ENCODE measurements around the gene PTPRT. TPM values are rescaled to one million over a fixed set of nuclear protein-coding genes. Genes with fewer than 3 reads are reported as not detected.

PTPRT gene
- polyA plus RNA-seq, 3 donors: not detected

DNA sequence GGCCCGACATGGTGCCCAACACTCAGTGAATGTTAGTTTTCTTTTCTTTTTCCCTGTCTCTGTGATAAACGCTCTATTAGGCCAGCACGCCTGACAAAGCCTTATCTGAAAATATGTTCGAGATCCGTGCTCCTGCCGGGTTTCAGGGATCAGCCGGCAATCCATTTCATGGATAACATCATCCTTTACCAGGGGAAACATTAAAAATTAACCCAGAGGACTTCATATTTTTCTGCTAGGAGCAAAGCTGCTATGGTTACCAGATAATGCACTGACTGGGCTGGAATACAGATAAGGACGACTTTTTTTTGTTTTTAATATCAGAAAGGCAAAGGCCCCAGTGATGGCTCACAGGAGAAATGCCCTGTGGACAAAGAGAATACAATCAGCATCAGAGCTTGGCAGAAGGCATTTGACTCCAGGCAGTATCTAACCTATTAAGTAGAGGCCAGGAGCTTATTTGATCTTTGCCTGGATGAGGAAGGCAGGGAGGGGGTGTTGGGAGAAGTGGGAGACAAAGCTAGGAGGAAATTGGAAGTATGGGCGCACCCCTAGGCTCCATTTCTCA is 1089.5 kb downstream of the PTPRT start:
- Mint-ChIP-seq H3K27ac (no peak overlapping the region), H3K9me3 (peaks cover 0 to 20% (median 1%) of the 10 kb centered on the region in 7 donors), H3K36me3 (no peaks in the 10 kb centered on the region), H3K4me1 (no peaks in the 10 kb centered on the region), H3K4me3 (no peak overlapping the region), H3K27me3 (ENCODE audit: low read depth in 3 of 3) (peaks cover 0 to 2% (median 1%) of the 10 kb centered on the region in 3 donors)
- Histone ChIP-seq H3K79me2 (ENCODE audit: insufficient read depth, low read length) (no peaks in the 10 kb centered on the region), H3K4me1 (ENCODE audit: control insufficient read depth in 1 of 2, insufficient read depth in 2 of 2, low read length in 2 of 2) (no peaks in the 10 kb centered on the region), H3K9ac (ENCODE audit: insufficient read depth, low read length, poor library complexity, severe bottlenecking) (no peak overlapping the region), H3K36me3 (replicated peaks in 1 of 2; ENCODE audit: control insufficient read depth in 1 of 2, insufficient read depth in 2 of 2, low read length in 2 of 2) (no peaks in the 10 kb centered on the region), H3K4me2 (replicated peaks; ENCODE audit: extremely low read depth, low read length, poor library complexity, severe bottlenecking) (no peak overlapping the region), H3K27me3 (ENCODE audit: control insufficient read depth in 2 of 2, insufficient read depth in 2 of 2, low read length in 2 of 2) (no peaks in the 10 kb centered on the region), H3K9me3 (replicated peaks in 1 of 2; ENCODE audit: control insufficient read depth in 1 of 2, insufficient read depth in 1 of 2, low read length in 2 of 2) (peaks cover 0 to 2% of the 10 kb centered on the region in 2 donors), H4K20me1 (ENCODE audit: insufficient read depth, low read length) (no peaks in the 10 kb centered on the region), H2AFZ (ENCODE audit: insufficient read depth, low read depth, low read length, poor library complexity, severe bottlenecking) (no peak overlapping the region), H3K4me3 (replicated peaks in 1 of 3; ENCODE audit: low read depth in 2 of 3, low read length in 3 of 3) (no peak overlapping the region), H3K27ac (ENCODE audit: low read depth in 1 of 2, low read length in 2 of 2) (no peak overlapping the region)
- WGBS (ENCODE audit: insufficient coverage): 95% methylated on average over 7 of the region's 9 CpGs
- DNase-seq: no peak
- TF ChIP-seq, protein P1, sequence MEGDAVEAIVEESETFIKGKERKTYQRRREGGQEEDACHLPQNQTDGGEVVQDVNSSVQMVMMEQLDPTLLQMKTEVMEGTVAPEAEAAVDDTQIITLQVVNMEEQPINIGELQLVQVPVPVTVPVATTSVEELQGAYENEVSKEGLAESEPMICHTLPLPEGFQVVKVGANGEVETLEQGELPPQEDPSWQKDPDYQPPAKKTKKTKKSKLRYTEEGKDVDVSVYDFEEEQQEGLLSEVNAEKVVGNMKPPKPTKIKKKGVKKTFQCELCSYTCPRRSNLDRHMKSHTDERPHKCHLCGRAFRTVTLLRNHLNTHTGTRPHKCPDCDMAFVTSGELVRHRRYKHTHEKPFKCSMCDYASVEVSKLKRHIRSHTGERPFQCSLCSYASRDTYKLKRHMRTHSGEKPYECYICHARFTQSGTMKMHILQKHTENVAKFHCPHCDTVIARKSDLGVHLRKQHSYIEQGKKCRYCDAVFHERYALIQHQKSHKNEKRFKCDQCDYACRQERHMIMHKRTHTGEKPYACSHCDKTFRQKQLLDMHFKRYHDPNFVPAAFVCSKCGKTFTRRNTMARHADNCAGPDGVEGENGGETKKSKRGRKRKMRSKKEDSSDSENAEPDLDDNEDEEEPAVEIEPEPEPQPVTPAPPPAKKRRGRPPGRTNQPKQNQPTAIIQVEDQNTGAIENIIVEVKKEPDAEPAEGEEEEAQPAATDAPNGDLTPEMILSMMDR (IDR thresholded peaks at IDR 0.05): no peak
- intact Hi-C loops (cut with micrococcal nuclease): no loop called here

DNA sequence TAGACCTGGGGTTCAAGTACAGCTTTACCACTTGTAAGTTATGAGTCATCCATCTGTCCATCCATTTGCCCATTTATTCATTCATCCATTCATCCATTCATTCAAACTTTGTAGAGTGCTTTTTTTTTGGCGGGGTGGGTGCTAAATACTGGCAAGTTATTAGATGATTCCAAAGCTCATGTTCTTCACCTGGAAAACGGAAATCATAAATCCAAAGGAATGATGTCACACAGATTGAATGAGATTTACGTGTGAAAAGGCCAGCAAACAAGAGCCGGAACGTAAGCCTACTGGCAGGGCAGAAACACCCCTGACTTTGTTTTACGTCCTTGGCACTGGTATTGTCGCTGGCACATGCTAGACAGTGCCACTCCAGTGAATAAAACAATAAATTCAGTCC is 1090.6 kb downstream of the PTPRT start:
- H3K27me3 ChIP-seq (ENCODE audit: control insufficient read depth in 2 of 2, insufficient read depth in 2 of 2, low read length in 2 of 2): no peaks in the 10 kb centered on the region
- peaks cover 0 to 2% (median 2%) of the 10 kb centered on the region in 3 donors for H3K27me3 Mint-ChIP-seq (ENCODE audit: low read depth in 3 of 3)
- no peaks in the 10 kb centered on the region for H4K20me1 ChIP-seq (ENCODE audit: insufficient read depth, low read length)
- H3K36me3 ChIP-seq (replicated peaks in 1 of 2; ENCODE audit: control insufficient read depth in 1 of 2, insufficient read depth in 2 of 2, low read length in 2 of 2): no peaks in the 10 kb centered on the region
- no peak overlapping the region for H3K4me3 Mint-ChIP-seq
- H3K9me3 ChIP-seq (replicated peaks in 1 of 2; ENCODE audit: control insufficient read depth in 1 of 2, insufficient read depth in 1 of 2, low read length in 2 of 2): peaks cover 0 to 2% of the 10 kb centered on the region in 2 donors
- TF ChIP-seq, protein P1 (IDR thresholded peaks at IDR 0.05): no peak
- intact Hi-C loops (cut with micrococcal nuclease): no loop called here
- no peaks in the 10 kb centered on the region for H3K36me3 Mint-ChIP-seq
- H3K27ac Mint-ChIP-seq: no peak overlapping the region
- no peaks in the 10 kb centered on the region for H3K79me2 ChIP-seq (ENCODE audit: insufficient read depth, low read length)
- no peak overlapping the region for H3K4me2 ChIP-seq (replicated peaks; ENCODE audit: extremely low read depth, low read length, poor library complexity, severe bottlenecking)
- H3K9me3 Mint-ChIP-seq: peaks cover 0 to 20% (median 1%) of the 10 kb centered on the region in 7 donors
- no peak overlapping the region for H3K9ac ChIP-seq (ENCODE audit: insufficient read depth, low read length, poor library complexity, severe bottlenecking)
- no peaks in the 10 kb centered on the region for H3K4me1 Mint-ChIP-seq
- H3K27ac ChIP-seq (ENCODE audit: low read depth in 1 of 2, low read length in 2 of 2): no peak overlapping the region
- H2AFZ ChIP-seq (ENCODE audit: insufficient read depth, low read depth, low read length, poor library complexity, severe bottlenecking): no peak overlapping the region
- DNase-seq: no peak
- H3K4me1 ChIP-seq (ENCODE audit: control insufficient read depth in 1 of 2, insufficient read depth in 2 of 2, low read length in 2 of 2): no peaks in the 10 kb centered on the region
- WGBS (ENCODE audit: insufficient coverage): 98% methylated on average over 5 of the region's 7 CpGs
- no peak overlapping the region for H3K4me3 ChIP-seq (replicated peaks in 1 of 3; ENCODE audit: low read depth in 2 of 3, low read length in 3 of 3)

All from CD14-positive monocyte (primary cell).